GM12892 (cell line): Measurements from ENCODE around the gene RALA.

Experiments used
- POLR2A ChIP-seq: IDR thresholded peaks from 2 replicates; pipeline ENCODE4 v1.6.1; 2011; ENCODE audit warnings: low read depth, low read length, control low read depth
- POLR2AphosphoS5 ChIP-seq: IDR thresholded peaks from 2 replicates; pipeline ENCODE4 v1.6.1; 2011; ENCODE audit warnings: low read depth, low read length, control low read depth
- TAF1 ChIP-seq: IDR thresholded peaks from 2 replicates; pipeline ENCODE4 v1.6.1; 2011; ENCODE audit warnings: low read depth, mild to moderate bottlenecking, control low read depth, low read length, borderline replicate concordance

DNA sequence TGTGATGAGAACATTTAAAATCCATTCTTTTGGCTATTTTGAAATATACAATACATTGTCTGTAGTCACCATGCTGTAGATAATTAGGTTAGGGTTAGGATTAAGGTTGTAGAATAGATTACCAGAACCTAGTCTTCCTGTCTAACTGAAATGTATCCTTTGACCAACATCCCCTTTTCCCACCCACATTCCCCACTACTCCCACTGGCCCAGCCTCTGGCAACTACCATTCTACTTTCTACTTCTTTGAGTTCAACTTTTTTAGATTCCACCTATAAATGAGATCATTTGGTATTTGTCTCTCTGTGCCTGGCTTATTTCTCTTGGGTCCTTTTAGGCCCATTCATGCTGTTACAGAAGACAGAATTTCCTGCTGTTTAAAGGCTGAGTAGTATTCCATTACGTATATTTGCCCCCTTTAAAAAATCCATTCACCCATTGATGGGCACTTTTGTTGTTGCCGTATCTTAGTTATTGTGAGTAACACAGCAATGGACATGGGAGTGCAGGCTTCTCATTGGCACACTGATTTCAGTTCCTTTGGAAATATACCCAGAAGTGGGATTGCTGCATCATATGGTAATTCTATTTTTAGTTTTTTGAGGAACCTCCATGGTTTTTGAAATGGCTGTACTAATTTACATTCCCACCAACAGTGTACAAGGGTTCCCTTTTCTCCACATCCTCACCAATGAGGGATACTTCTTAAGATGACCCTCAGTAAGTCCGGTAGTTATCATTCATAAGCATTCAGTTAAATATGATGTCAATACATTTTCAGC, 104.0 kb downstream of the RALA start:
- no peak for TF ChIP-seq POLR2A
- no peak for TF ChIP-seq POLR2AphosphoS5
- no peak for TF ChIP-seq TAF1
